HS-27A (cell line): ENCODE measurements around the gene TRIM56.
"Not testable (repeated sequence)": the region's sequence is repeated elsewhere in the genome, so short reads cannot be mapped to it uniquely, and the experiment has no call there.

Source experiments
- DNase-seq: peaks from one replicate; pipeline ENCODE4 v3.0.0-alpha.2; 2012; ENCODE audit warnings: low read depth, missing footprints

Gene TRIM56, protein sequence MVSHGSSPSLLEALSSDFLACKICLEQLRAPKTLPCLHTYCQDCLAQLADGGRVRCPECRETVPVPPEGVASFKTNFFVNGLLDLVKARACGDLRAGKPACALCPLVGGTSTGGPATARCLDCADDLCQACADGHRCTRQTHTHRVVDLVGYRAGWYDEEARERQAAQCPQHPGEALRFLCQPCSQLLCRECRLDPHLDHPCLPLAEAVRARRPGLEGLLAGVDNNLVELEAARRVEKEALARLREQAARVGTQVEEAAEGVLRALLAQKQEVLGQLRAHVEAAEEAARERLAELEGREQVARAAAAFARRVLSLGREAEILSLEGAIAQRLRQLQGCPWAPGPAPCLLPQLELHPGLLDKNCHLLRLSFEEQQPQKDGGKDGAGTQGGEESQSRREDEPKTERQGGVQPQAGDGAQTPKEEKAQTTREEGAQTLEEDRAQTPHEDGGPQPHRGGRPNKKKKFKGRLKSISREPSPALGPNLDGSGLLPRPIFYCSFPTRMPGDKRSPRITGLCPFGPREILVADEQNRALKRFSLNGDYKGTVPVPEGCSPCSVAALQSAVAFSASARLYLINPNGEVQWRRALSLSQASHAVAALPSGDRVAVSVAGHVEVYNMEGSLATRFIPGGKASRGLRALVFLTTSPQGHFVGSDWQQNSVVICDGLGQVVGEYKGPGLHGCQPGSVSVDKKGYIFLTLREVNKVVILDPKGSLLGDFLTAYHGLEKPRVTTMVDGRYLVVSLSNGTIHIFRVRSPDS

DNA sequence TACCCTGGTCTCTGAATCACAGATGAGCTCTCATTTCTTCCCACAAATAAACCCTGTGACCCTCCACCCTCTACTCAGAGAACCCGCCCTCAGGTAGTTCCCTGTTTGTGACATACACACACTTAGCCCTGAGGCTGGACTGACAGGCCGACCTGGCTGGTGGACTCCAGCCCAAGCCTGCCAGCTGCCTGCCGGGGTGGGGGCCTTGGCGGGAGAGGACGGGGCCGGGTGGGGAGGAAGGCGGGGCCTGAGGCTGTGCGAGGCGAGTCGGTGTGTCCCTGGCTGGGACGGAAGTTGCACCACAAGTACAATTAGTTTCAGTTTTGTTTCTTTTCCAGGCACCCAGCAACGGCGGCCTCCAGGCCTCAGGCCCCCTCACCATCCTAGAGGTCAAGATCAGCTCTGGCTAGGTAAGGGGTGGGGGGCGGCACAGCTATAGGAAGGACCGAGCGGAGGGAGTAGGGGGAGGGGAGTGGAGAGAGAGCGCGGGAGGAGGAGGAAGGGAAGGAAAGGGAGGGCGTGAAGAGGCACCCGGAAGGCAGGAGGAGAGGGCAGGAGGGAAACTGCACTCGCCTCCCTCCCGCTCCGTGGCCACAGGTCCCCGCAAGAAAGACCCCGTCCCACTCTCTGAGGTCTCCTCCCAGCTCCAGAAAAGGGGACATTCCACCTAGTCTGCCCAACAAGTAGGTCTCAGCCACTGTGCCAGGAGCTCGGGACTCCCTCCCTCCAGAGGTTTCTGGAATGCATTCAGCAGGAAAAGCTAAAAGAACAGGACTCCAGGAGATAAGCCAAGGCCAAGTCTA, at the start of gene TRIM56:
TSS of gene TRIM56 (plus strand) at position 320 of the 803 bp plus-strand sequence. CDS start 1,832 bp downstream, outside the sequence.
- DNase-seq, result no peak

DNA sequence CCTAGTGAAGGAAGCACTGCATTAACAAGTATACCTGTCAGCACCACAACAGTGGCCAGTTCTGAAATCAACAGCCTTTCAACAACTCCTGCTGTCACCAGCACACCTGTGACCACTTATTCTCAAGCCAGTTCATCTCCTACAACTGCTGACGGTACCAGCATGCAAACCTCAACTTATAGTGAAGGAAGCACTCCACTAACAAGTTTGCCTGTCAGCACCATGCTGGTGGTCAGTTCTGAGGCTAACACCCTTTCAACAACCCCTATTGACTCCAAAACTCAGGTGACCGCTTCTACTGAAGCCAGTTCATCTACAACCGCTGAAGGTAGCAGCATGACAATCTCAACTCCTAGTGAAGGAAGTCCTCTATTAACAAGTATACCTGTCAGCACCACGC, 49.3 kb upstream of the TRIM56 start:
- no peak for DNase-seq

DNA sequence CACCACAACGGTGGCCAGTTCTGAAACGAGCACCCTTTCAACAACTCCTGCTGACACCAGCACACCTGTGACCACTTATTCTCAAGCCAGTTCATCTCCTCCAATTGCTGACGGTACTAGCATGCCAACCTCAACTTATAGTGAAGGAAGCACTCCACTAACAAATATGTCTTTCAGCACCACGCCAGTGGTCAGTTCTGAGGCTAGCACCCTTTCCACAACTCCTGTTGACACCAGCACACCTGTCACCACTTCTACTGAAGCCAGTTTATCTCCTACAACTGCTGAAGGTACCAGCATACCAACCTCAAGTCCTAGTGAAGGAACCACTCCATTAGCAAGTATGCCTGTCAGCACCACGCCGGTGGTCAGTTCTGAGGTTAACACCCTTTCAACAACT, 44.0 kb upstream of the TRIM56 start:
- not testable (repeated sequence) for DNase-seq

DNA sequence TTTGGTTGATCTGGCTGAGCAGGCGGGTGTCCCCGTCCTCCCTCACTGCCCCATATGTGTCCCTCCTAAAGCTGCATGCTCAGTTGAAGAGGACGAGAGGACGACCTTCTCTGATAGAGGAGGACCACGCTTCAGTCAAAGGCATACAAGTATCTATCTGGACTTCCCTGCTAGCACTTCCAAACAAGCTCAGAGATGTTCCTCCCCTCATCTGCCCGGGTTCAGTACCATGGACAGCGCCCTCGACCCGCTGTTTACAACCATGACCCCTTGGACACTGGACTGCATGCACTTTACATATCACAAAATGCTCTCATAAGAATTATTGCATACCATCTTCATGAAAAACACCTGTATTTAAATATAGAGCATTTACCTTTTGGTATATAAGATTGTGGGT, 26.9 kb upstream of the TRIM56 start:
- no peak for DNase-seq

DNA sequence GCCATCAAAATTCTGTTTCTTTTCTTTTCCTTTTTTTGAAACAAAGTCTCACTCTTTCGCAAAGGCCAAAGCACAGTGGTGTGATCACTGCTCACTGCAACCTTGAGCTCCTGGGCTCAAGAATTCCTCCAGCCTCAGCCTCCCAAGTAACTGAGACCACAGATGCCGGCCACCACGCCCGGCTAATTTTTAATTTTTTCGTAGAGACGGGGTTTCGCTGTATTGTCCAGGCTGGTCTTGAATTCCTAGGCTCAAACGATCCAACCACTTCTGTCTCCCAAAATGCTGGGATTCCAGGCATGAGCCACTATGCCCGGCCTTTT, 25.7 kb upstream of the TRIM56 start:
- no peak for DNase-seq

DNA sequence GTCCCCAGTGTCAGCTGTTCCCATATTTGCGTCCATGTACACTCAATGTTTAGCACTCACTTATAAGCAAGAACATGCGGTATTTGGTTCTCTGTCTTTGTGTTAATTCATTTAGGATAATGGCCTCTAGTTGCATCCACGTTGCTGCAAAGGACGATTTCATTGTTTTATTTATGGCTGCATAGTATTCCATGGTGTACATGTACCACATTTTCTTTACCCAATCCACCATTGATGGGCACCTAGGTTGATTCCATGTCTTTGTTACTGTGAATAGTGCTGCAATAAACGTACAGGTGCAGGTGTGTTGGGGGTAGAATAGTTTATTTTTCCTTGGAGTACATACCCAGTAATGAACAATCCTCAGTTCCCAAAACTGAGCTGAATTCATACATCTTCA, 24.3 kb upstream of the TRIM56 start:
- no peak for DNase-seq

DNA sequence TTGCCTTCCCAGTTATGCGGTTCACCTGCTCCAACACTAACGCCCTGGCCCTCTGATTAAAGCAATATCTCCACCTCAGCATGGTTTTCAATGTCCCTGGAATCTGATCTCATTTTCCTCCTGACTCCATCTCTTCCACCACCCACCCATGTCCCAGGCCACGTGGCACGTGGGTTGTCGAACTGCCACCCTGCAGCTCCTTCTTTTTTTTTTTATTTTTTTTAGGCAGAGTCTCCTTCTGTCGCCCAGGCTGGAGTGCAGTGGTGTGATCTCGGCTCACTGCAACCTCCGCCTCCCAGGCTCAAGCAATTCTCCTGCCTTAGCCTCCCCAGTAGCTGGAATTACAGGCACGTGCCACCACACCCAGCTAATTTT, 21.1 kb upstream of the TRIM56 start:
- DNase-seq, result not testable (repeated sequence)

DNA sequence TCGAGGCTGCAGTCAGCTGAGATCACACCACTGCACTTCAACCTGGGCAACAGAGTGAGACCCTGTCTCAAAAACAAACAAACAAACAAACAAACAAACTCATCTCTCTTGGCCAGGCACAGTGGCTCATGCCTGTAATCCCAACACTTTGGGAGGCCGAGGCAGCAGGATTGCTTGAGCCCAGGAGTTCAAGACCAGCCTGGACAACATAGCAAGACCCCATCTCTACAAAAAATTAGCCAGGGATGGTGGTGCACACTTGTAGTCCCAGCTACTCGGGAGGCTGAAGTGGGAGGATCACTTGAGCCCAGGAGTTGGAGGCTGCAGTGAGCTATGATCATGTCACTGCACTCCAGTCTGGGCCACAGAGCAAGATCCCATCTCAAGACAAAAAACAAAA, 20.1 kb upstream of the TRIM56 start:
- DNase-seq, result not testable (repeated sequence)

DNA sequence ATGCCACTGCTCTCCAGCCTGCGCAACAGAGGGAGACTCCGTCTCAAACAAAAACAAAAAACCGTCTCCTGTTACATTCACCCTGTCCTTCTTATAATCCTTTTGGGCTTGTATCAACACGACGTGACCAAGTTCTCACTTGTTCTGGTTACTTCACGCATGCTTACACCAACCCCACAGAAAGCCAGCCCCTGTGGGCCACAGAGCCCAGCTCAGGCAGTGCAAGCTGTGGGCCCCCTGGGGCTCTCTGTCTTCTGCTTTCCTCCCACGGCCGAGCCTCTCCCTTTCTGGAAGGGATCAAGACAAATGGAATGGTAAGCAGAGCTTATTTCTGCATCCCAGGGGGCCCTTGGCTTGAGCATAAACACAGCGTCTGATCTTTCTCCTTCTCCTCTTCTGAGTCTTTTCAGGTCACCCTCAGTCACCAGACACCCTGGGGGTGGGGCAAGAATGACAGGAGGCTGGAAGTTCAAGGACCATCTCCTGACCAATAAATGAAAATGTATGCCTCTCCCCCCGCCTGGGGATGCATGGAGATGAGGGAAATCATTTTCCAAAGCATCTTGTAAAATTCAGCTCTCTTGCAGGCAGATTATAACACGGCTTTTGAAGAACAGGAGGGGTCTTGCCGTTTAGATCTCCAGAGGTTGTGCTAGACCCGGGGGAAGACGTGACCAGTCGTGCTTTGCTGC, 19.0 kb upstream of the TRIM56 start:
- DNase-seq, result no peak

DNA sequence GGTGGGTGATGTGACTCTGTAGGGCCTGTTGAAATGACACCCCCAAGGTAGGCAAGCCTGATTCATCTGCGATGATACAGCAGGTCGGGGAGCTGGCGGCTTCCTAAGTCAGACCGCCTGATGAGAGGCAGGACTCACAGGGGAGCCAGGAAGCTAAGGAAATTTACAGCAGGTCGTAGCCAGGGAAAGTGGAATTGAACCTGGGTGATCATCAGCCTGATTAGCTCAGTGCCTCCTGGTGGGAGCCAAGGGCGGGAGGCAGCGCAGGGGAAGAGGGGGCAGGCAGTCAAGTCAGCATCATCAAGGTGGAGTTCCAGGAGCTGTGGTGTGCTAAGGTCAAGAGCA, 18.5 kb upstream of the TRIM56 start:
- DNase-seq, result no peak

DNA sequence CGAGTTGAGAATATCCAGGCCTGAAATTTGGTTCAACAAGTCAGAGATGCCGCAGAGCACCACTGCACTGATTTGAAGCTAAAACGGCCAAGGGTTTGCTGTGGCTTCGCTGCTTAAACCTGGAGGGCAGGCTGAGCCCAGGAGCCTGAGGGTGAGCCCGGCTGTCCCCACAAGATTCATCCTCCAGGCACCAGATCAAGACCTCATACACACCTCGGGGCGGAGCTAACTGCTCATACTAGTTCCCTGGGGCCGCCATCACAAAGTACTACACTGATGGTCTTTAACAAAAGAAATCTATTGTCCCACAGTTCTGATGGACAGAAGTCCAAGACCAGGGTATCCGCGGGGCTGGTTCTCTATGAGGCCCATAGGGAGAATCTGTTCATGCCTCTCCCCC, 16.9 kb upstream of the TRIM56 start:
- DNase-seq, result no peak

DNA sequence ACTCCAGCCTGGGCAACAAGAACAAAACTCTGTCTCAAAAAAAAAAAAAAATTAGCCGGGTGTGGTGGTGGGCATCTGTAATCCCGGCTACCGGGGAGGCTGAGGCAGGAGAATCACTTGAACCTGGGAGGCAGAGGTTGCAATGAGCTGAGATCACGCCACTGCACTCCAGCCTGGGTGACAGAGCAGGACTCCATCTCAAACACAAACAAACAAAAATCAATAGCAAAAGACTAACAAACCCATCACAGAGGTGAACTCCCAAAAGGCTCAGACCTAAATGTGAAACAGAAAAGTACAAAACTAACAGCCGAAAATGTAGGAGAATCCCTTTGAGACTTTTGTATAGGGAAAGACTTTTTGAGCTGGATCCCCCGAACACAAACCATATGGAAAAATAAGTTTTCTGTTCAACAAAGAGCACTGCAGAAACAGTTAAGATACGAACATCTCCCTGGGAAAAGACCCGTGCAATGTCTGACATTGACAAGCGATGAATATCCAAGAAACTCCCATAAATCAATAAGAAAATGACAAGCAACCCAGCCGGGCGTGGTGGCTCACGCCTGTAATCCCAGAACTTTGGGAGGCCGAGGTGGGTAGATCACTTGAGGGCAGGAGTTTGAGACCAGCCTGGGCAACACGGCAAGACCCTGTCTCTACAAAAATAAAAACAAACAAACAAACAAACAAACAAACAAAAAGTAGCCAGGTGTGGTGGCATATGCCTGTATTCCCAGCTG, 13.7 kb upstream of the TRIM56 start:
- not testable (repeated sequence) for DNase-seq

DNA sequence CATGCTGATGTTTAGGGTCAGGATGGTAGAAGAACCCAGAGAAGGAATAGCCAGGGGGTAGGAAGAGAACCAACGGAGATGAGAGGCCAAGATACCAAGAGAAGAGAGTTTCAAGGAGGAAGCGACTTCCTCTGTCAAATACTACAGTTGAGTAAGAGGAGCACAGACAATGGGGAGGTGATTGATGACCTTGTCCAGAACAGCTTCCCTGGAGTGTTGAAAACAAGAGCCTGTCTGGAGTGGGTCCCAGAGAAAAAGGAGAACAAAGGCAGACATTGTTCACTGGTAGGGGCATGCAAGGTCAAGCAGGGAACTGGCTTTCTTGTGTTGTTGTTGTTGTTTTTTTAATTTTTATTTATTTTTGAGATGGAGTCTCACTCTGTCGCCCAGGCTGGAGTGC, 9.6 kb upstream of the TRIM56 start:
- DNase-seq, result no peak

DNA sequence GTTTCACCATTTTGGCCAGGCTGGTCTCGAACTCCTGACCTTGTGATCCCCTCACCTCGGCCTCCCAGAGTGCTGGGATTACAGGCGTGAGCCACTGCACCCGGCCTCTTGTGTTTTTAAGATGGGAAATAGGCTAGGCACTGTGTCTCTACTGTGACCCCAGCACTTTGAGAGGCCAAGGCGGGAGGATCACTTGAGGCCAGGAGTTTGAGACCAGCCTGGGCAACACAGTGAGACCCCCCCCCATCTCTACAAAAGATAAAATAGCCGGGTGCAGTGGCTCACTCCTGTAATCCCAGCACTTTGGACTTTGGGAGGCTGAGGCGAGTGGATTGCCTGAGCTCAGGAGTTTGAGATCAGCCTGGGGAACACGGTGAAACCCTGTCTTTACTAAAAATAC, 9.1 kb upstream of the TRIM56 start:
- DNase-seq, result not testable (repeated sequence)

DNA sequence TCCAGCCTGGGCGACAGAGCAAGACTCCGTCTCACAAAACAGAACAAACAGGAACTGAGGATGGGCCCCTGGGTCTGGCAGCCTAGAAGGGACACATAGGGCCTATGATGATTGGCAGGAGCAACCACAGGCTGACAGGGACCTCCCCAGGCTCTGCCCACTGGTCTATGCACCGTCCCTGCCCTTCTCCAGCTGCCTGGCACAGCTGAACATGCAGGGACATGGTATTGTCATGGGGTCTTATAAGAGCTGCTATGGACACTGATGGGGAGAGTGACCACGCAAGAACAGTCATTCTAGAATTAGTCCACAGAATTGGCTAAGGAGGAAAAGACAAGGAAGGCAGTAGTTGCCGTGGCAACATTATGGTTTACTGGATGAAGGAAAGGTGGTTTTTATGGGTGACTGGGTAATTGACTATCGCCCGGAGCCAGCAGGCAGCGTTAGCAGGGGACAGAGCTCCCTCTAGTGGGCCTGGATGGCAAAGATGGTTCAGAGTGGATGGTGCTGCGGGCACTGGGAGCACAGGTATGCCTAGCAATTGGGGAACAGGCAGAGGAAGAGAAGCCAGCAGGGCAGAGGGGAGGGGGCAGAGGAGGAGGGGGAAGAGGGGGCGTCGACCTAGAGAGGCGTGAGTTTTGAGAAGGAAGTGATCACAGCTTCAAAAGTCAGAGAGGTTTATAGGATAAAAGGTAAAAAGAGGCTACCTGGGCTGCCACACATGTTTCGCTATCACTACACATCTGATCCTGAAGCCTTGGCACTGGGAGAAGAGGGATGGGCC, 7.8 kb upstream of the TRIM56 start:
- no peak for DNase-seq

DNA sequence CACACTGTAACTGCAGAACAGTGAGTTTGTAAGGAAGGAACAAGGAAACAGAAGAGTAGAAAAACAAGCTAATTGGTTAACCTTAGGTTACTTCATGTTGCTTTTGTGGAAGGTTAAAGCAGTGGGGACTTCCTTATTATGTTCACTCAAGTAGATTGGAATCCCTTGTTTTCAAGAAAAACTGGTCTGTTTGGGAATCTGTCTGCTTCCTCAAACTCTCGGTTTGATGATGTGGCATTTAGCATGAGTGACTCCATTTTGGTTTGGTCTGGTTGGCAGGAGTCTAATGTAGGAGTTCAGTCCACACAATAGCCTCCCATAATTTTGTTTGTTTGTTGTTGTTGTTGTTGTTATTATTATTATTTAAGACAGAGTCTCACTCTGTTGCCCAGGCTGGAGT, 3.8 kb upstream of the TRIM56 start:
- DNase-seq, result no peak

DNA sequence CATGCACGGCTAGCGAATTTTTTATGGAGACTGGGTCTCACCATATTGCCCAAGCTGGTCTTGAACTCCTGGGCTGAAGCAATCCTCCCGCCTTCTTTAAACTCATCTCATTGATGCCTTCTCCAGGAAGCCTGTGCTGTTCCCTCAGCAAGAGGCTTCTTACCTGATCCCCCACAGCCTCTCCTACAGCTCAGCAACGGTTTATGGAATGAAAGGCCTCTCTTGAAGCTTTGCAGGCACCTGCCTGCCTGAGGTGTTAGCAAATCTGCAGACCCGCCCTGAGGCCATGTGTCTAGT, 468 bp upstream of the TRIM56 start:
- DNase-seq, result no peak

DNA sequence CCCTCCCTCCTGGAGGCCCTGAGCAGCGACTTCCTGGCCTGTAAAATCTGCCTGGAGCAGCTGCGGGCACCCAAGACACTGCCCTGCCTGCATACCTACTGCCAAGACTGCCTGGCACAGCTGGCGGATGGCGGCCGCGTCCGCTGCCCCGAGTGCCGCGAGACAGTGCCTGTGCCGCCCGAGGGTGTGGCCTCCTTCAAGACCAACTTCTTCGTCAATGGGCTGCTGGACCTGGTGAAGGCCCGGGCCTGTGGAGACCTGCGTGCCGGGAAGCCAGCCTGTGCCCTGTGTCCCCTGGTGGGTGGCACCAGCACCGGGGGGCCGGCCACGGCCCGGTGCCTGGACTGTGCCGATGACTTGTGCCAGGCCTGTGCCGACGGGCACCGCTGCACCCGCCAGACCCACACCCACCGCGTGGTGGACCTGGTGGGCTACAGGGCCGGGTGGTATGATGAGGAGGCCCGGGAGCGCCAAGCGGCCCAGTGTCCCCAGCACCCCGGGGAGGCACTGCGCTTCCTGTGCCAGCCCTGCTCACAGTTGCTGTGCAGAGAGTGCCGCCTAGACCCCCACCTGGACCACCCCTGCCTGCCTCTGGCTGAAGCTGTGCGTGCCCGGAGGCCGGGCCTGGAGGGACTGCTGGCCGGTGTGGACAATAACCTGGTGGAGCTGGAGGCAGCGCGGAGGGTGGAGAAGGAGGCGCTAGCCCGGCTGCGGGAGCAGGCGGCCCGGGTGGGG, 2.2 kb downstream of the TRIM56 start:
- DNase-seq, result no peak

DNA sequence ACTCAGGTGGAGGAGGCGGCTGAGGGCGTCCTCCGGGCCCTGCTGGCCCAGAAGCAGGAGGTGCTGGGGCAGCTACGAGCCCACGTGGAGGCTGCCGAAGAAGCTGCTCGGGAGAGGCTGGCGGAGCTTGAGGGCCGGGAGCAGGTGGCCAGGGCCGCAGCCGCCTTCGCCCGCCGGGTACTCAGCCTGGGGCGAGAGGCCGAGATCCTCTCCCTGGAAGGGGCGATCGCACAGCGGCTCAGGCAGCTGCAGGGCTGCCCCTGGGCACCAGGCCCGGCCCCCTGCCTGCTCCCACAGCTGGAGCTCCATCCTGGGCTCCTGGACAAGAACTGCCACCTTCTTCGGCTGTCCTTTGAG, 2.8 kb downstream of the TRIM56 start:
- DNase-seq, result no peak

DNA sequence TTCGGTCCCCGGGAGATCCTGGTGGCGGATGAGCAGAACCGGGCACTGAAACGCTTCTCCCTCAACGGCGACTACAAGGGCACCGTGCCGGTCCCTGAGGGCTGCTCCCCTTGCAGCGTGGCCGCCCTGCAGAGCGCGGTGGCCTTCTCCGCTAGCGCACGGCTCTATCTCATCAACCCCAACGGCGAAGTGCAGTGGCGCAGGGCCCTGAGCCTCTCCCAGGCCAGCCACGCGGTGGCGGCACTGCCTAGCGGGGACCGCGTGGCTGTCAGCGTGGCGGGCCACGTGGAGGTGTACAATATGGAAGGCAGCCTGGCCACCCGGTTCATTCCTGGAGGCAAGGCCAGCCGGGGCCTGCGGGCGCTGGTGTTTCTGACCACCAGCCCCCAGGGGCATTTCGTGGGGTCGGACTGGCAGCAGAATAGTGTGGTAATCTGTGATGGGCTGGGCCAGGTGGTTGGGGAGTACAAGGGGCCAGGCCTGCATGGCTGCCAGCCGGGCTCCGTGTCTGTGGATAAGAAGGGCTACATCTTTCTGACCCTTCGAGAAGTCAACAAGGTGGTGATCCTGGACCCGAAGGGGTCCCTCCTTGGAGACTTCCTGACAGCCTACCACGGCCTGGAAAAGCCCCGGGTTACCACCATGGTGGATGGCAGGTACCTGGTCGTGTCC, 3.7 kb downstream of the TRIM56 start:
- DNase-seq, result no peak
